IPS-11a (cell line): Measurements from ENCODE around the gene SLC12A9.
A peak's percentile ranks its signal among the peaks of the same experiment; 100 is the strongest.
"Not testable (repeated sequence)": the region's sequence is repeated elsewhere in the genome, so short reads cannot be mapped to it uniquely, and the experiment has no call there.

Experiments used
- H3K4me3 ChIP-seq: one replicate; pipeline ENCODE4 v1.5.1; 2013; ENCODE audit warnings: low read depth, low read length, control low read depth

SLC12A9 gene

DNA sequence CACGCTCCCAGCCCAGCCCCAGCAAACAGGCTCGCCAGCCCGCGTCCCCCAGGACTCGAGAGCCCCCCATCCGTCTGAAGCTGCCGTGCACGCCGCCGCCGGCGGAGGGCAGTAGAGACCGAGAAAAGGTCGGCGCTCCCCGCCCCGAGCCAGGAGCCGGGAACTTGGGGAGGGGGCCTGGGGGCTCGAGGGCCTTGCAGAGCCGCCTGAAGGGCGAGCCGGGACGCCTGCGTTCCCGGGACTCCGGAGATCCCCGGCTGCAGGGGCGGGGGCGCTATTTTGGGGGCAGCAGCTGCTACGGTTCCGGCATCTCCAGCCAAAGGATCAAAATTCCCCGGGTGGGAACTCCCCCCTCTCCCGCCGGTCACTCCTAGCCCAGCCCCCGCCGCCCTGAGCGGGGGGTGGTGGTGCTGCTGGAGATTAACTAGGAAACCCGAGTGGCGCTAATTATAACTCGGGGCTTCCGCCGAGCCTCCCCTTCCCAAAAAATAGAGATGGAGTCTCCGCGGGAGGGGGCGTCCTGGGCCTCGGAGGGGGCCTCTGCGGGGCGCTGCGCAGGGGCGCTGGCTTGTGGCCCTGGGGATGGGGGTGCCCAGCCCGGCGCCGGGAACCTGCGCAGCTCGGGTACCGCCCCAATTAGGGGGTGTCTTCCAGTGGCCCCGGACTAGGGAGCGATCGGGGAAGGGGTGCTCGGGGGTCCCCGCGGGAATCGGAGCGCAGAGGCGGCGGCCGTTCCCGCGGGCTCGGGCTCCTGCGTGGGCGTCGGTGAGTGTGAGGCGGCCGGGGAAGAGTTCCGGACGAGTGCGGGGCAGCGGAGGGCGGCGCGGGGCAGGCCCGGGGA is 42.6 kb downstream of the SLC12A9 start:
- H3K4me3 ChIP-seq = peak overlapping the region; percentile 37

DNA sequence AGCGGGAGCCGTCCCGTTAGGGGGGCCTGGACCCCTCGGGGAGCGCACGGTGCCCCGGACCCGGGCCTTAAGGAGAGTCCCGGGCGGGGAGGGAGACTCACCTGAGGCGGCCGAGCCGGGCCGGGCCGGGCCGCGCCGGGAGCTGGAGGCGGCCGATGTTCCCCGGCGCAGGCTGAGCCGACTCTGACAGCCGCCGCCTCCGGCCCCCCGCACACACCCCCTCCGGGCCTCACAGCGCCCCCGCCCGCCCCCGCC is 43.1 kb downstream of the SLC12A9 start, which contains the start of gene ACHE:
TSS of gene ACHE (minus strand) at position 188 of the 255 bp plus-strand sequence. CDS start 1,656 bp downstream, outside the sequence.
- peak within 1 kb of the TSS; percentile 37 for H3K4me3 ChIP-seq

DNA sequence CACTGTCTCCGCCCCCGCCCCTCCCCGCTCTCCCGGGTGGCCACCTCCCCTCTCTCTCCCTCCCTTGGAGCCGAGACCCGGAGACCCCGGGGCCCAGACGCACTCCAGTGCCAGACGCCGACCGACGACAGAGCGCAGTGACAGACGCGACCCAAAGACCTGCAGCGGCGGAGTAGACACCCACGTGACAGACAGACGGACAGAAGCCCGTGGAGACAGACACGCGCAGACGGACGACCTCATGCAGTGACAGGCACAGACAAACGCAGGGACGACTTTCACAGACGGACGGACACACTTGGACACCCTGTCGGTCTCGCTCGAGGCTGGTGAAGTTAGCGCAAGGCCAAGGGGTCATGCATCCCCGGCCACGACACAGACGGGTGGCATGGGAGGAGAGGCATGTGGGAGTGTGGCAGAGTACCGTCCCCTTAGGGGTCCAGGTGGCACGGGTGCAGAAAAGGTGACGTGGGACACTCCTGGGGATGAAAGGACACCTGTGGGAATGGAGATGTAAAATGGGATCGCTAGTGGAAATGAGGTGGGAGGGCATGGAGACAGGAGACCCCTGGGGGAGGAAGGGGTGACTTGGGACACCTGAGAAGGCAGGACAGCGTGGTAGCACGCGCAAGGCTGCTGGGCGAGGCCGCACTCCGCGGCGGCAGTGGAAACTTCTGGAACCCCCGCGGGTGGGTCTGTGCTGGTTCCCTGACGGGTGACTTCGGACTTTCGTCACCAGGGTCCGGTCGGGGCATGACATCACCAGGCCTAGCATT is 43.6 kb downstream of the SLC12A9 start:
- H3K4me3 ChIP-seq = no peak overlapping the region

DNA sequence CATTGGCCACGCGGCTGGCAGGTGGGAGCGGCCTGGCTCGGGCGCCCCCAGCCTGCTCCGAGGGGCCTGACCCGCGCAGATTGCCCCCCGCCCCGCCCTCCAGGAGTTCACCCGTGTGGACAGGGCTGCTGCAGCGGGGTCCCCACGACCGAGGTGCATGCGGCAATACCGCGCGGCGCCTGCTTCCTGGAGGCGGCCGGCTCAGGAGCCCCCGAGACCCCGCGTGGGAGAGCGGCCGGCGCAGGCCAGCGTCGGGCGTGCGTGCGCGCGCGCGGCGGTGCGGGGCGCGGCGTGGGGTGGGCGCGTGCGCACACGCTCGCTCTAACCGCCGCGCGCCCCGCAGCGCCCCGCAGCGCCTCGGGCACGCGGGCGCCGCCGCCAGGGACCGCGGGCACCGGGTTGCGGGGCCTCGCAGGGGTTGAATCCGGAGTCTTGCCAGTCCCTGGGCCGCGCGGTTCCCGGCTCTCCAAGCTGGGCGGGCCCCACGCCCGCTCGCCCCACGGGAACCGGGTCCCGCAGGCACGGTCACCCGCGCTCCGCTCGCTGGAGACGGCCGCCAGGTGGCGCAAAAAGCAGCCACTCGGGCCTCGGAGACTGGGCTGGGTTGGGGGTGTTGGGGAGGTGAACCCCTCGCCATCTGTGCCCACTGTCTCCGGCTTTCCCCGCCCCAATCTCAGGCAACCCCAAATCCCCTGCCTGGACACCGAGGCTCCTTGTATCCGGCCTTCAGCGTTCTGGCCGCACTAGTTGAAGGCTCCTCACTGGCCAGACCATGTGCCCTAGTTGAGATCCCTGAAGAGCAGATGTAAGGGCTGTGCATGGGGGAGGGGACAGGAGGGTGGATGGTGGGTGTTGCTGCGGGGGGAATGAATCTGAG is 44.5 kb downstream of the SLC12A9 start:
- peak overlapping the region; percentile 8 for H3K4me3 ChIP-seq

DNA sequence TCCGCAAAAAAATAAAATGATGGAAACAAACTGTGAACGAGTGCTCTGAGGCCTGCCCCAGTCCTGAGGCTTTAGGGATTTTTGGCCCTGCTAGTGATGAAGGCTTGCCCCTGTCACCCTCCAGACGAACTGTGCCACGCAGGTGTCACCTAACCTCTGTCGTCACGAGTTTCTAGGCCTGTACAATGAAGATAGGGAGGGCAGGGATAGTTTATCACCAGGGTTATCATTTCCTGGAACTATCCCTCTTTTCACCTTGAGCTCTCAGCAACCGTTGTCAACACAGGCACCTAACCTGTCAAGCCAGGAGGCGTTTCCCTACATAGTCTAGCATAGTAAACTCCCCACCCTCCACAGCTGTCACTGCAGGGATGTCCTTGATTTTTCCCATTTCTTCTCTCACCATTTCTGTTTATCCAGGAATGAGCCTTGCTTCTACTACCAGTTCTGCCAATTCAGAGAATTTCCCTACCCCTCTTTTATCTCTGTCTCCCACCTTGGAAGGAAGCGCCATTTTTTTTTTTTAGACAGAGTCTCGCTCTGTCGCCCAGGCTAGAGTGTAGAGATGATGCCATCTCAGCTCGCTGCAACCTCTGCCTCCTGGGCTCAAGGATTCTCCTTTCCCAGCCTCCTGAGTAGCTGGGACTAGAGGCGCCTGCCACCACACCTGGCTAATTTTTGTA is 45.4 kb downstream of the SLC12A9 start:
- H3K4me3 ChIP-seq = no peak overlapping the region

DNA sequence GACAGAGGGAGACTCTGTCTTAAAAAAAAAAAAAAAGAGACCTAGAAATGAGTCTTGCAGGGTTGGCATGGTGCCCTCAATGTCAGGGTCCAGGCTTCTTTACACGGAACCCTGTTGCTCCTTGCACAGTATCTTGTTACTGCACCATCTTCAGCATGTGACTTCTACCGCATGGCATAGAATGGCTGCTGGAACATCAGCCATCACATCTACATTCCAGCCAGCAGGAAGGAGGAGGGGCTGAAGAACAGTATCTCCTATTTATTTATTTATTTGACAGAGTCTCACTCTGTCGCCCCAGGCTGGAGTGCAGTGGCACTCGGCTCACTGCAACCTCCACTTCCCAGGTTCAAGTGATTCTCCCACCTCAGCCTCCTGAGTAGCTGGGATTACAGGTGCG is 46.9 kb downstream of the SLC12A9 start:
- no peak overlapping the region for H3K4me3 ChIP-seq

DNA sequence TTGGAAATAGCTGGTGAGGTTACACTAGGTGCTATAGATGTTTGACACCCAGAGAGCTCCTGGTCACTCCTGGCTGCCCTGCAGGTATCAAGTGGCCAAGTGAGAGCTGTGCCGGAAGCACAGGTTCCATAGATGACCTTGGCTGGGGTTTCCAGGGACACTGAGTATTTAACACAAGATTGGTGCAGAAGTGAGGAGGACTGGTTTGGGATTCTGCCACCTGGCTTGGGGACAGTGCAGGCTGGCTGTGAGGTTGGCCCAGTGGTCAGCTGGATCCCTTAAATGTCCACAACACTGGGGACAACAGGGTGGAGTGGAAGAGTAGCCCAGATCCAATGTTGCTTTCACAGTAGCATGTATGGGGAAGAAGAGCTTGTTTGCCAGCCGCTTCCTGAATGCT is 48.5 kb downstream of the SLC12A9 start:
- H3K4me3 ChIP-seq = no peak overlapping the region

DNA sequence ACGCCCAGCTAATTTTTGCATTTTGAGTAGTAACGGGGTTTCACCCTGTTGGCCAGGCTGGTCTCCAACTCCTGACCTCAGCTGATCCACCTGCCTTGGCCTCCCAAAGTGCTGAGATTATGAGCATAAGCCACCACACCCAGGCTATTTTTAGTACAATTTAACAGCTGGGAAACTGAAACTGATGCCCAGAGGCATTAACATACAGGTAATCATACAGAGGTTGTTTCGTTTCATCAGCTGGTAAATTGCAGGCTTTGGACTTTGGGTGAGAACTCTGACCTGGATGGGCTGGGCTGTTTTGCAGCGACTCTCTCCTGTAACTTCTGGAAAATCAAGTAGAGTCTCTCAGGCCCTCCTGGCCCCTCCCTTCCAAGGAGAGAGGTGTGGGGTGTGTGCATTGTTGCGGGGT is 49.4 kb downstream of the SLC12A9 start:
- H3K4me3 ChIP-seq = no peak overlapping the region

DNA sequence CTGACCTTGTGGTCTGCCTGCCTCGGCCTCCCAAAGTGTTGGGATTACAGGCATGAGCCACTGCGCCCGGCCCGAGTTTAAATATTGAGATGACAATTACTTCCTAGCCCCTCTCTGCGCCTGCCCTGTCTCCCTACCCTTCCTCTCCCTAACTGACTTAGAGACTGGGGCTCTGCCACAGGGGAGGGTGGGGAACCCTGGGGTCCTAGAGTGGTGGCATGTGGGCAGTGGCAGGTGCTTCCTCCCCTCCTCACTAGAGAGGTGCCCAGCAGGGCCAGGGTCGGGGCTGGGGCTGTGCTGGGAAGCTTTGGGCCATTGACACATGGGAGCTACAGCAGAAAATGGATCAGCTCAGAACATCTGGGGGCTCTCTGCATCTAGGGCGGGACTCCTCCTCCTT is 50.1 kb downstream of the SLC12A9 start:
- no peak overlapping the region for H3K4me3 ChIP-seq

DNA sequence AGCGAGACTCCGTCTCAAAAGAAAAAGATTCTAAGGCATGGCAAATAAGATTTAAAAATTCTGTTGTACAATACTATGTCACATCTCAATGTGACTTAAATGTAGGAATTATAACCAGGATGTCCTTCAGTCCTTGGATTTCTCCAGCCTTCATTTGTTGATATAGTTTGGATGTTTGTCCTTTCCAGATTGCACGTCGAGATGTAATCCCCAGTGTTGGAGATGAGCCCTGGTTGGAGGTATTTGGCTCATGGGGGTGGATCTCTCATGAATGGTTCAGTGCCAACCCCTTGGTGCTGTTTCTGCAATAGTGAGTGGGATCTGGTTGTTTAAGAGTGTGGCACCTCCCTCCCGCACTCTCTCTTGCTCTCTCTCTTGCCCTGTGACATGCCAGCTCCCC is 56.0 kb downstream of the SLC12A9 start:
- no peak overlapping the region for H3K4me3 ChIP-seq

DNA sequence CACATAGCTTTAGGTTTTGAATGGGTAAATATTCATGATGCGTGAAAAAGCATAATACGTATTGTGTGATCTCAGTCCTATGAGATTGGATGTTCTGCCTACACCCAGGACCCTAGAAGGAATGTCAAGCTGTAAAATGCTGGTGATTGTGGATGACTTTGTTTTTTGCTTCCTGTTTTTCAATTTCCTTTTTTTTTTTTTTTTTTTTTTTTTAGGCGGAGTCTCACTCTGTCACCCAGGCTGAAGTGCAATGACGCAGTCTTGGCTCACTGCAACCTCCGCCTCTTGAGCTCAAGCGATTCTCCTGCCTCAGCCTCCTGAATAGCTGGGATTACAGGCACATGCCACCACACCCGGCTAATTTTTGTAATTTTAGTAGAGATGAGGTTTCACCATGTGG is 57.9 kb downstream of the SLC12A9 start:
- H3K4me3 ChIP-seq = not testable (repeated sequence)

DNA sequence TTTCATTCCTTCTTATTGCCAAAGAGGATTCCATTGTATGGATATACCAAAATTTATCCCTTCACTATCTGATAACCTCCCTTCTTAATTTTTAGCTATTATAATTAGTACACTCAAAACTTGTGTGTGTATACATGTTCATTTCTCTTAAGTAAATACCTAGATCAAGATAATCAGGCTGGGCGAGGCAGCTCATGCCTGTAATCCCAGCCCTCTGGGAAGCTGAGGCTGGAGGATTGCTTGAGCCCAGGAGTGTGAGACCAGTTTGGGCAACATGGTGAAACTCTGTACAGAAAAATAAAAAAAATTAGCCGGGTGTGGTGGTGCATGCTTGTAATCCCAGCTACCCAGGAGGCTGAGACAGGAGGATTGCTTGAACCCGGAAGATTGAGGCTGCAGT is 59.0 kb downstream of the SLC12A9 start:
- no peak overlapping the region for H3K4me3 ChIP-seq

DNA sequence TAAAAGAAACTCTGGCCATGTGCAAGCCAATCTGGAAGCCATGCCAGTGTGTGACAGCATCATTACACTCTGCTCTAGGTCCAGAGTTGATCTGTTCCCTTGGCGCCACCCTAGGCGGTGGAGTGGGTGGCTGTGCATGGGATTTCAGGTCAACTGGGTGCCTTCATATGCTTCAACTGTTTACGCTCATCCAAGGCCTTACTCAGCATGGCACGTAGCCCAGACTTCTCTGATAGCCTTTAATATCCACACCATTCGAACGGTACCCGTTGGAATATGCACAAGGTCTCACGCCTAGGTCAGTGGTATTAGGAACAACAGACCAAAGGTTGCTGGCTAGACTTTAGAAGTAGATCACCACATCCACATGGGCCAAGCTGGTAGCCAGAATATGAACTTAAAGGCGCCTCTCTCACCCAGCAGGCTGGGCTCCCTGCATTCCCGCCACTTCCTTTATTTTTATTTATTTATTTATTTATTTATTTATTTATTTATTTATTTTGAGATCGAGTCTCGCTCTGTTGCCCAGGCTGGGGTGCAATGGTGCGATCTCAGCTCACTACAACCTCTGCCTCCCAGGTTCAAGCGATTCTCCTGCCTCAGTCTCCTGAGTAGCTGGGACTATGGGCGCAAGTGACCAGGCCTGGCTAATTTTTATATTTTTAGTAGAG is 61.8 kb downstream of the SLC12A9 start:
- H3K4me3 ChIP-seq = no peak overlapping the region

DNA sequence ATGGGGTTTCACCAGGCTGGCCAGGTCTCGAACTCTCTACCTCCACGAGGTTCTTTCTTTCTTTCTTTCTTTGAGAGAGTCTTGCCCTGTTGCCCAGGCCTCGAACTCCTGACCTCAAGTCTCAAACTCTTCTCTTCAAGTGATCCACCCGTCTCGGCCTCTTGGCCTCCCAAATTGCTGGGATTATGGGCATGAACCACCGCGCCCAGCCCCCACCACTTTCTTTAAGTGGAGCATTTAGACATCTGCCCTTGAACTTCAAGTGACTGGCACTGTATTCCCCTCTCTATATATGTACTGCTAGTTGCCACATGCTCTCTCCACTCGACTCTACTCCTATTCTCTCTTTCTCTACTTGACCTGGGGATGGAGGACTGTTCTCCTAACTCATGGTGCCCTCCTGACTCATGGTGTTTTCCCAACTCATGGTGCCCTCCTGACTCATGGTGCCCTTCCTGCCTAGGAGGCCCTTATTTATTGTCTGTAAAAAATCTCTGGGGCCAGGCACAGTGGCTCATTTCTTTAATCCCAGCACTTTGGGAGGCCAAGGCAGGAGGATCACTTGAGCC is 62.5 kb downstream of the SLC12A9 start:
- no peak overlapping the region for H3K4me3 ChIP-seq
